Adrenal gland (tissue), 5 donors: ENCODE measurements around the gene ASAP2.

Source experiments
- POLR2A ChIP-seq, 2 donors: fragments of 450-650 bp; IDR thresholded peaks; one replicate each; pipeline ENCODE4 v1.6.1; 2017; ENCODE audit warnings: antibody characterized with exemption in 2 of 2, mild to moderate bottlenecking in 2 of 2, moderate library complexity in 1 of 2
- TF ChIP-seq, protein P1 (sequence below), 6 experiments: fragments of 450-650 bp in 4 of 6; fragments of 200-600 bp in 2 of 6; sonication (generic) in 1 of 6; IDR thresholded peaks; 1 replicate in 5 of 6; 2 replicates in 1 of 6; pipeline versions ENCODE4 v1.5.1 to v1.8.0; 2016 to 2021; ENCODE audit warnings: antibody characterized with exemption in 6 of 6, mild to moderate bottlenecking in 2 of 6, moderate library complexity in 1 of 6
- donor health status: DM: no; HTN: no; CAD: no.

DNA sequence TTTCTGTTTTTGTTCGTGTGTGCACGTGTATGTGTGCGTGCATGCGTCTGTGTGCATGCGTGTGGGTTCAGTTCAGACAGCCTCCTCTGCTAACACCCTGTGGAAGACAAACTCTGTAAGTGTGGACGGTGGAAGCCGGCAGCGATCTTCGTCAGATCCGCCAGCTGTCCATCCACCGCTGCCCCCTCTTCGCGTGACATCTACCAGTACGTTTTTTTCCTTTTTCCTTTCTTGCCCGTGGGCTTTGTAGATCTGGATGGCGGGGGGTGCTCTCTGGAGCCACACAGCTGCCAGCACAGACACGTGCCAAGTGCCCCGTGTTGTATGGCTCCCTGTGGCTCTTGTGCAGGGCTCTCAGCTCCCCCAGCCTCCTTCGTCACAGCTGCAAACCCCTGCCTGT, 184.4 kb downstream of the ASAP2 start:
- TF ChIP-seq POLR2A (IDR thresholded peaks at IDR 0.05): no peak
- TF ChIP-seq, protein P1, sequence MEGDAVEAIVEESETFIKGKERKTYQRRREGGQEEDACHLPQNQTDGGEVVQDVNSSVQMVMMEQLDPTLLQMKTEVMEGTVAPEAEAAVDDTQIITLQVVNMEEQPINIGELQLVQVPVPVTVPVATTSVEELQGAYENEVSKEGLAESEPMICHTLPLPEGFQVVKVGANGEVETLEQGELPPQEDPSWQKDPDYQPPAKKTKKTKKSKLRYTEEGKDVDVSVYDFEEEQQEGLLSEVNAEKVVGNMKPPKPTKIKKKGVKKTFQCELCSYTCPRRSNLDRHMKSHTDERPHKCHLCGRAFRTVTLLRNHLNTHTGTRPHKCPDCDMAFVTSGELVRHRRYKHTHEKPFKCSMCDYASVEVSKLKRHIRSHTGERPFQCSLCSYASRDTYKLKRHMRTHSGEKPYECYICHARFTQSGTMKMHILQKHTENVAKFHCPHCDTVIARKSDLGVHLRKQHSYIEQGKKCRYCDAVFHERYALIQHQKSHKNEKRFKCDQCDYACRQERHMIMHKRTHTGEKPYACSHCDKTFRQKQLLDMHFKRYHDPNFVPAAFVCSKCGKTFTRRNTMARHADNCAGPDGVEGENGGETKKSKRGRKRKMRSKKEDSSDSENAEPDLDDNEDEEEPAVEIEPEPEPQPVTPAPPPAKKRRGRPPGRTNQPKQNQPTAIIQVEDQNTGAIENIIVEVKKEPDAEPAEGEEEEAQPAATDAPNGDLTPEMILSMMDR (IDR thresholded peaks at IDR 0.05): no peak
